MM.1S (cell line): ENCODE results near the gene CDKL5.

Source experiments
- DNase-seq: peaks from one replicate; pipeline ENCODE4 v3.0.0-alpha.2; 2015
- H2AFZ ChIP-seq: fragments of 300-600 bp; sonication (generic); 2 replicates; pipeline ENCODE4 v1.6.0; 2016; ENCODE audit warnings: antibody characterized with exemption, low read length
- H3F3A ChIP-seq: fragments of 300-600 bp; sonication (generic); 2 replicates; pipeline ENCODE4 v1.6.1; 2016; ENCODE audit warnings: mild to moderate bottlenecking, antibody characterized with exemption, low read length, moderate library complexity, mixed read lengths; ENCODE audit not compliant: insufficient read depth
- H3K27ac ChIP-seq: fragments of 300-600 bp; sonication (generic); 2 replicates; pipeline ENCODE4 v1.5.1; 2016; ENCODE audit warnings: mild to moderate bottlenecking, low read length
- H3K27me3 ChIP-seq: fragments of 300-600 bp; sonication (generic); replicated peaks from 2 replicates; pipeline ENCODE4 v1.6.0; 2016; ENCODE audit warnings: low read length; ENCODE audit not compliant: insufficient read depth
- H3K36me3 ChIP-seq: fragments of 300-600 bp; sonication (generic); replicated peaks from 2 replicates; pipeline ENCODE4 v1.6.1; 2016; ENCODE audit warnings: mild to moderate bottlenecking, low read length, mixed read lengths; ENCODE audit not compliant: insufficient read depth
- H3K4me1 ChIP-seq: fragments of 300-600 bp; sonication (generic); 2 replicates; pipeline ENCODE4 v1.6.1; 2016; ENCODE audit warnings: low read length, mixed read lengths
- H3K4me2 ChIP-seq: fragments of 300-600 bp; sonication (generic); 2 replicates; pipeline ENCODE4 v1.6.0; 2016; ENCODE audit warnings: low read depth, low read length
- H3K4me3 ChIP-seq: fragments of 300-600 bp; sonication (generic); 2 replicates; pipeline ENCODE4 v1.5.1; 2016; ENCODE audit warnings: low read length, mixed read lengths
- H3K79me2 ChIP-seq: fragments of 300-600 bp; sonication (generic); 2 replicates; pipeline ENCODE4 v1.6.1; 2016; ENCODE audit warnings: mixed run types, low read length, mixed read lengths
- H3K9ac ChIP-seq: fragments of 300-600 bp; sonication (generic); 2 replicates; pipeline ENCODE4 v1.6.1; 2016; ENCODE audit warnings: low read length, mixed read lengths
- H3K9me2 ChIP-seq: fragments of 300-600 bp; sonication (generic); replicated peaks from 2 replicates; pipeline ENCODE4 v1.6.1; 2016; ENCODE audit warnings: mild to moderate bottlenecking, low read length, mixed read lengths; ENCODE audit not compliant: insufficient read depth
- H3K9me3 ChIP-seq: fragments of 300-600 bp; sonication (generic); replicated peaks from 2 replicates; pipeline ENCODE4 v1.6.1; 2016; ENCODE audit warnings: mild to moderate bottlenecking, low read length, mixed read lengths; ENCODE audit not compliant: insufficient read depth
- H4K20me1 ChIP-seq: fragments of 300-600 bp; sonication (generic); 2 replicates; pipeline ENCODE4 v1.6.1; 2016; ENCODE audit warnings: mild to moderate bottlenecking, low read length, moderate library complexity, mixed read lengths; ENCODE audit not compliant: insufficient read depth
- EZH2 ChIP-seq: fragments of 300-600 bp; sonication (generic); optimal IDR thresholded peaks from 2 replicates; pipeline ENCODE3; 2017; ENCODE audit warnings: low read depth, mild to moderate bottlenecking, antibody characterized with exemption, low read length, mixed read lengths
- EZH2phosphoT487 ChIP-seq: fragments of 300-600 bp; sonication (generic); IDR thresholded peaks from 2 replicates; pipeline ENCODE4 v1.6.1; 2018; ENCODE audit warnings: antibody characterized with exemption, low read length
- TF ChIP-seq, protein P1 (sequence below): fragments of 300-600 bp; sonication (generic); IDR thresholded peaks from 2 replicates; pipeline ENCODE4 v1.5.1; 2016; ENCODE audit warnings: antibody characterized with exemption, low read length, mixed read lengths

CDKL5 gene

DNA sequence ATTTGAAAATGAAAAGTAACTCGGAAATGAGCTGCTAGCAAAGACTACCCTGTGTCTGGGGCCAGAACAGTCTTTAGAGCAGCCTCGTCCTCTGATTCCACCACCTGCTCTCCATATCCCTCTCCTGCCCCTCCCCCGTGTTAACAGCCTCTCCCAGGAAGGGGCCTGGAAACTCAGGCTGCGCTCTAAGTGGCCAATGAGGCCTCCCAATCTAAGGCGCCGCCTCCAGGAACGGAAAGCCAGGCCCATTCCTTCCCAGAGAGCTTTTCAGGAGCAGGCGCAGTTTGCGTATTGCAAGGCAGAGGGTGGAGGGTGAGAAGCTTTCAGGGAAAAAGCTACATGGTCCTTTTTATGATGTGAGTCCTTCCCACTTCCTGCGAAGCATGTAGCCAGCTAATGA, 215.3 kb downstream of the CDKL5 start:
- no peaks in the 10 kb centered on the region for H3K27me3 ChIP-seq
- no peak overlapping the region for H2AFZ ChIP-seq
- H3K4me3 ChIP-seq = no peak overlapping the region
- DNase-seq = no peak
- TF ChIP-seq EZH2 (no peak), EZH2phosphoT487 (no peak)
- TF ChIP-seq, protein P1, sequence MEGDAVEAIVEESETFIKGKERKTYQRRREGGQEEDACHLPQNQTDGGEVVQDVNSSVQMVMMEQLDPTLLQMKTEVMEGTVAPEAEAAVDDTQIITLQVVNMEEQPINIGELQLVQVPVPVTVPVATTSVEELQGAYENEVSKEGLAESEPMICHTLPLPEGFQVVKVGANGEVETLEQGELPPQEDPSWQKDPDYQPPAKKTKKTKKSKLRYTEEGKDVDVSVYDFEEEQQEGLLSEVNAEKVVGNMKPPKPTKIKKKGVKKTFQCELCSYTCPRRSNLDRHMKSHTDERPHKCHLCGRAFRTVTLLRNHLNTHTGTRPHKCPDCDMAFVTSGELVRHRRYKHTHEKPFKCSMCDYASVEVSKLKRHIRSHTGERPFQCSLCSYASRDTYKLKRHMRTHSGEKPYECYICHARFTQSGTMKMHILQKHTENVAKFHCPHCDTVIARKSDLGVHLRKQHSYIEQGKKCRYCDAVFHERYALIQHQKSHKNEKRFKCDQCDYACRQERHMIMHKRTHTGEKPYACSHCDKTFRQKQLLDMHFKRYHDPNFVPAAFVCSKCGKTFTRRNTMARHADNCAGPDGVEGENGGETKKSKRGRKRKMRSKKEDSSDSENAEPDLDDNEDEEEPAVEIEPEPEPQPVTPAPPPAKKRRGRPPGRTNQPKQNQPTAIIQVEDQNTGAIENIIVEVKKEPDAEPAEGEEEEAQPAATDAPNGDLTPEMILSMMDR = no peak
- no peaks in the 10 kb centered on the region for H4K20me1 ChIP-seq
- no peaks in the 10 kb centered on the region for H3K9me2 ChIP-seq
- H3K9ac ChIP-seq = no peak overlapping the region
- H3K36me3 ChIP-seq = no peaks in the 10 kb centered on the region
- H3K9me3 ChIP-seq = no peaks in the 10 kb centered on the region
- H3K27ac ChIP-seq = no peak overlapping the region
- H3K4me1 ChIP-seq = no peaks in the 10 kb centered on the region
- H3K4me2 ChIP-seq = no peak overlapping the region
- no peaks in the 10 kb centered on the region for H3K79me2 ChIP-seq
- H3F3A ChIP-seq = no peaks in the 10 kb centered on the region

DNA sequence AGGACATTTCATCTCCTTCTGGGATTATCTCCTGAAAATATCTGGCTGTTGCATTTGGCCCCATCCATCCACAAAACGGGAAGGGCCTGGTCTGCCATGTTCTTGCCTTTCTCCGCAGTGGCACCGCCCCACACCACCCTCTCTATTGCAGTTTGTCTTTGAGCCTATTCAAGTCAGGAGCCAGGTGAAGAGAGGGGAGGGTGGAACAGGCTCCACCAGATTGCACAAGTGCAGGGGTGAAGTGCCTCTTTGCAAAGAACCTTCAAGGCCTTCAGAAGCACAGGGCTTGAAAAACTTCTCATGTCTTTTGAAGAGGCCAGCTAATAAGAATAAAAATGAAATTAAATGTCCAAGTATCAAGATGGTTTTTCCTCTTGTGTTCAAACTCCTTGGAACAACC, 217.8 kb downstream of the CDKL5 start:
- Histone ChIP-seq H3K9me3 (no peaks in the 10 kb centered on the region), H3K4me3 (no peak overlapping the region), H3K27ac (no peak overlapping the region), H3K36me3 (no peaks in the 10 kb centered on the region), H3F3A (no peaks in the 10 kb centered on the region), H3K79me2 (no peaks in the 10 kb centered on the region), H3K9ac (no peak overlapping the region), H4K20me1 (no peaks in the 10 kb centered on the region), H2AFZ (no peak overlapping the region), H3K9me2 (no peaks in the 10 kb centered on the region), H3K4me1 (no peaks in the 10 kb centered on the region), H3K4me2 (no peak overlapping the region), H3K27me3 (no peaks in the 10 kb centered on the region)
- no peak for DNase-seq
- TF ChIP-seq, protein P1 = no peak
- TF ChIP-seq EZH2 = no peak
- TF ChIP-seq EZH2phosphoT487 = no peak

DNA sequence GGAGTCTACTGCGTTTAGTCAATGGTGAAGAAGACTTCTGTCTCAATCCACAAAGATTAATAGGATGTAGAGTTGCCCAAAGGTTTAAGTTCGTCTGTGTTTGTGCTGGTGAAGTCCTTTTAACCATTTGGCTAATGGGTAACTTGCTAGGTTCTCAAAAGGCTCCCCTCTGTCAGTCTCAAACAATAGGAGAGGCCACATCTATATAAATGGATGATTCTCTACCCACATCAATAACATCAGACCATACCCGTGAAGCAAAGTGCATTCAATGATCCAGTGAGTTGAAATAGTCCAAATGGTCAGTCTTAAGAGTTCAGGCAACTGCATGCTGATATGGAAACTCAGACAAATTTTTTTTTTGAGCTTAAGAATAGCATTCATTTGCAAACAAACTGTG, 218.4 kb downstream of the CDKL5 start:
- H4K20me1 ChIP-seq = no peaks in the 10 kb centered on the region
- no peak overlapping the region for H3K9ac ChIP-seq
- H3K4me1 ChIP-seq = no peaks in the 10 kb centered on the region
- H2AFZ ChIP-seq = no peak overlapping the region
- H3K4me3 ChIP-seq = no peak overlapping the region
- no peaks in the 10 kb centered on the region for H3K36me3 ChIP-seq
- H3K27me3 ChIP-seq = no peaks in the 10 kb centered on the region
- no peak overlapping the region for H3K27ac ChIP-seq
- no peak for DNase-seq
- TF ChIP-seq, protein P1 = no peak
- TF ChIP-seq EZH2phosphoT487 = no peak
- TF ChIP-seq EZH2 = no peak
- no peaks in the 10 kb centered on the region for H3F3A ChIP-seq
- H3K79me2 ChIP-seq = no peaks in the 10 kb centered on the region
- H3K4me2 ChIP-seq = no peak overlapping the region
- H3K9me3 ChIP-seq = no peaks in the 10 kb centered on the region
- no peaks in the 10 kb centered on the region for H3K9me2 ChIP-seq

DNA sequence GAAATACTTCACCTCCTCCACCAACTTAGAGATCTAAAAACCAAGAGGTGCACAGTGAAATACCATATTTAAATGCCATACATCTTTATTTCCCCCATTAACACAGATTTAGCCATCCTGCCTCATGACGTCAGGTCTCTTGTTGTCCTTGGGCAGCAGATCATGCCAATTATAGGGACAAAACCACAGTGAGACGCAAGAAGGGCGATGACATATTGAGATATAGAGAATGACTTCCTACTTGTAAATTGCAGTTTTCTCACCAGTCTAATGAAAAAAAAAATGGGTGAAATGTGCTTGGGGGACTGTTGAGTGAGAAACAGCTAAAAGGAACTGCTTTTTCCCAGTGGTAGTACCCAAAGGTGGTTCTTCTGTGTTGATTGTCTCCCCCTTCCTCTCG, 222.2 kb downstream of the CDKL5 start:
- no peaks in the 10 kb centered on the region for H3K4me1 ChIP-seq
- no peak overlapping the region for H2AFZ ChIP-seq
- no peak overlapping the region for H3K4me2 ChIP-seq
- no peaks in the 10 kb centered on the region for H3K79me2 ChIP-seq
- no peak for DNase-seq
- no peaks in the 10 kb centered on the region for H3K9me3 ChIP-seq
- H3F3A ChIP-seq = no peaks in the 10 kb centered on the region
- TF ChIP-seq, protein P1 = no peak
- TF ChIP-seq EZH2phosphoT487 (no peak), EZH2 (no peak)
- no peak overlapping the region for H3K27ac ChIP-seq
- H3K27me3 ChIP-seq = no peaks in the 10 kb centered on the region
- no peaks in the 10 kb centered on the region for H4K20me1 ChIP-seq
- no peaks in the 10 kb centered on the region for H3K9me2 ChIP-seq
- no peak overlapping the region for H3K9ac ChIP-seq
- no peak overlapping the region for H3K4me3 ChIP-seq
- no peaks in the 10 kb centered on the region for H3K36me3 ChIP-seq
